HCT116 (cell line): Measurements from ENCODE around the gene GBF1. TPM values are rescaled to one million over a fixed set of nuclear protein-coding genes. Genes with fewer than 3 reads are reported as not detected.
"Not testable (repeated sequence)": the region's sequence is repeated elsewhere in the genome, so short reads cannot be mapped to it uniquely, and the experiment has no call there.

ENCODE experiments used
- ATAC-seq: fragments of 200-7000 bp; cut with Tn5 transposase; 2 replicates; pipeline ENCODE4 v1.9.1; 2020; ENCODE audit warnings: mild to moderate bottlenecking, moderate library complexity
- BruUV-seq: library from RNA; stranded (reverse); fragments of 400-500 nt; replicated peaks from 2 replicates; lab custom pipeline; 2021; lab: Mats Ljungman, UMichigan
- CTCF ChIA-PET: fragments of 300-600 bp; sonication (Branson Sonifier 250); formaldehyde crosslinking; loops from one replicate; lab custom pipeline; 2021; ENCODE audit warnings: antibody characterized with exemption; lab: Charles Lee
- POLR2A ChIA-PET: fragments of 300-600, 350-600 bp; sonication (Branson Sonifier 250); formaldehyde crosslinking; loops from one replicate; lab custom pipeline; 2021; ENCODE audit warnings: antibody characterized with exemption; lab: Charles Lee
- RAD21 ChIA-PET, 2 experiments: fragments of 300-600 bp; sonication (Branson Sonifier 250); formaldehyde crosslinking; loops; one replicate each; lab custom pipeline; 2023; ENCODE audit warnings: low total read pairs in 2 of 2; ENCODE audit not compliant: uncharacterized antibody in 2 of 2, unreplicated experiment in 2 of 2, low non-redundant PET in 1 of 2; lab: Charles Lee
- DNase-seq: peaks from one replicate; pipeline ENCODE4 v3.0.0-alpha.2; 2010; ENCODE audit warnings: low read depth, low spot score
- H2AFZ ChIP-seq: fragments of 200-600 bp; shearing (Covaris generic), sonication (generic); 2 replicates; pipeline ENCODE4 v1.6.1; 2017; ENCODE audit warnings: low read depth, mixed run types, mixed read lengths, antibody characterized with exemption, low read length; ENCODE audit not compliant: poor library complexity, severe bottlenecking
- H3K27ac ChIP-seq: 2 replicates; pipeline ENCODE4 v1.5.1; 2012; ENCODE audit warnings: low read depth, low read length
- H3K27me3 ChIP-seq: fragments of 200-600 bp; sonication (generic); 2 replicates; pipeline ENCODE4 v1.6.1; 2016; ENCODE audit warnings: mixed run types, low read length, mixed read lengths; ENCODE audit not compliant: insufficient read depth
- H3K36me3 ChIP-seq, 2 experiments: fragments of 200-500 bp in 1 of 2; fragments of 200-600 bp in 1 of 2; sonication (Bioruptor generic) in 1 of 2; sonication (generic) in 1 of 2; 2 replicates each; pipeline versions ENCODE4 v1.5.1 to v1.6.1; 2014 to 2016; ENCODE audit warnings: low read length in 2 of 2, inconsistent platforms in 1 of 2, mixed read lengths in 1 of 2, mixed run types in 1 of 2; ENCODE audit not compliant: insufficient read depth in 2 of 2, control insufficient read depth in 1 of 2
- H3K4me1 ChIP-seq, 2 experiments: fragments of 200-600 bp in 1 of 2; sonication (generic) in 1 of 2; 2 replicates each; pipeline versions ENCODE4 v1.5.1 to v1.6.1; 2012 to 2017; ENCODE audit warnings: low read length in 2 of 2, inconsistent platforms in 1 of 2, mild to moderate bottlenecking in 1 of 2, mixed read lengths in 1 of 2, mixed run types in 1 of 2, moderate library complexity in 1 of 2; ENCODE audit not compliant: insufficient read depth in 2 of 2, control insufficient read depth in 1 of 2
- H3K4me2 ChIP-seq: fragments of 200-600 bp; sonication (generic); 2 replicates; pipeline ENCODE4 v1.6.1; 2017; ENCODE audit warnings: mixed run types, low read length, mixed read lengths
- H3K4me3 ChIP-seq, 2 experiments: fragments of 200-600 bp in 1 of 2; sonication (generic) in 1 of 2; replicated peaks in 1 of 2; 2 replicates each; pipeline ENCODE4 v1.5.1; 2011 to 2016; ENCODE audit warnings: low read length in 2 of 2, control low read depth in 1 of 2, low read depth in 1 of 2, mild to moderate bottlenecking in 1 of 2, mixed read lengths in 1 of 2, mixed run types in 1 of 2
- H3K79me2 ChIP-seq: fragments of 200-600 bp; sonication (generic); 2 replicates; pipeline ENCODE4 v1.6.1; 2017; ENCODE audit warnings: mild to moderate bottlenecking, mixed run types, low read length, moderate library complexity, mixed read lengths; ENCODE audit not compliant: insufficient read depth
- H3K9ac ChIP-seq: fragments of 200-600 bp; sonication (generic); 2 replicates; pipeline ENCODE4 v1.6.1; 2016; ENCODE audit warnings: low read length, mixed read lengths
- H3K9me2 ChIP-seq: fragments of 200-600 bp; sonication (generic), shearing (Covaris generic); 2 replicates; pipeline ENCODE4 v1.6.1; 2017; ENCODE audit warnings: mixed run types, mild to moderate bottlenecking, moderate library complexity; ENCODE audit not compliant: insufficient read depth
- H3K9me3 ChIP-seq, 2 experiments: fragments of 200-500 bp in 1 of 2; fragments of 200-600 bp in 1 of 2; sonication (Bioruptor generic) in 1 of 2; sonication (generic) in 1 of 2; 2 replicates each; pipeline ENCODE4 v1.6.1; 2014 to 2017; ENCODE audit warnings: low read length in 2 of 2, mixed read lengths in 2 of 2, inconsistent platforms in 1 of 2, low read depth in 1 of 2, mild to moderate bottlenecking in 1 of 2, mixed run types in 1 of 2, moderate library complexity in 1 of 2; ENCODE audit not compliant: control insufficient read depth in 1 of 2, insufficient read depth in 1 of 2
- H4K20me1 ChIP-seq: fragments of 200-600 bp; sonication (generic), shearing (Covaris generic); 2 replicates; pipeline ENCODE4 v1.6.1; 2017; ENCODE audit warnings: mixed run types, mild to moderate bottlenecking, moderate library complexity; ENCODE audit not compliant: insufficient read depth
- CEBPB ChIP-seq: IDR thresholded peaks from 2 replicates; pipeline ENCODE4 v1.6.1; 2012; ENCODE audit warnings: low read depth
- MAX ChIP-seq: IDR thresholded peaks from 2 replicates; pipeline ENCODE4 v1.6.1; 2012
- POLR2A ChIP-seq: IDR thresholded peaks from 2 replicates; pipeline ENCODE4 v1.7.0; 2011; ENCODE audit warnings: borderline replicate concordance; ENCODE audit not compliant: insufficient read depth, insufficient read length; ENCODE audit errors: extremely low read depth
- POLR2AphosphoS5 ChIP-seq: IDR thresholded peaks from 2 replicates; pipeline ENCODE4 v1.6.1; 2011; ENCODE audit warnings: mild to moderate bottlenecking, low read depth, low read length, moderate library complexity
- SRF ChIP-seq: IDR thresholded peaks from 2 replicates; pipeline ENCODE4 v1.6.1; 2012; ENCODE audit warnings: low read depth
- TCF7L2 ChIP-seq: IDR thresholded peaks from 2 replicates; pipeline ENCODE4 v1.7.0; 2011; ENCODE audit warnings: borderline replicate concordance, inconsistent platforms; ENCODE audit not compliant: insufficient read depth, insufficient read length; ENCODE audit errors: extremely low read depth
- YY1 ChIP-seq: IDR thresholded peaks from 2 replicates; pipeline ENCODE4 v1.6.1; 2011; ENCODE audit warnings: low read length, low read depth, moderate library complexity, mild to moderate bottlenecking; ENCODE audit not compliant: insufficient replicate concordance; ENCODE audit errors: extremely low read depth
- ZBTB33 ChIP-seq: IDR thresholded peaks from 2 replicates; pipeline ENCODE4 v1.6.1; 2011; ENCODE audit warnings: mild to moderate bottlenecking, low read length, moderate library complexity; ENCODE audit not compliant: insufficient replicate concordance; ENCODE audit errors: extremely low read depth
- ZFX ChIP-seq: fragments of 450-650 bp; IDR thresholded peaks from 2 replicates; pipeline ENCODE4 v1.6.1; 2017
- intact Hi-C: fragments of 100-400 bp; cut with micrococcal nuclease; formaldehyde crosslinking; loops from 2 replicates; pipeline ENCODE4 v1.10.0; 2022
- total RNA-seq: library from RNA; stranded (reverse); gene quantifications from one replicate; pipeline ENCODE4 v1.2.1, GENCODE V29; 2021; ENCODE audit not compliant: unreplicated experiment
- TF ChIP-seq, protein P1 (sequence below), 3 experiments: fragments of 200-600 bp in 1 of 3; sonication (generic) in 1 of 3; IDR thresholded peaks in 2 of 3; conservative IDR thresholded peaks in 1 of 3; 2 replicates each; pipeline ENCODE4 v1.5.1; 2012 to 2017; ENCODE audit warnings: low read depth in 2 of 3, low read length in 2 of 3, antibody characterized with exemption in 1 of 3, borderline replicate concordance in 1 of 3, control low read depth in 1 of 3, mild to moderate bottlenecking in 1 of 3, mixed read lengths in 1 of 3, mixed run types in 1 of 3, moderate library complexity in 1 of 3; ENCODE audit not compliant: insufficient read depth in 1 of 3
- TF ChIP-seq, protein P2 (sequence below): IDR thresholded peaks from 2 replicates; pipeline ENCODE4 v1.6.1; 2012

The GBF1 gene
- total RNA-seq, 1 experiment from 2014 or later, result 58.9 TPM

GRCh38 chr10:102252508-102252907 is 7.2 kb downstream of the GBF1 start:
- RAD21 ChIA-PET, H3K9ac ChIP-seq, H3K9me3 ChIP-seq, POLR2A ChIA-PET, DNase-seq, H2AFZ ChIP-seq, intact Hi-C loops, H3K27me3 ChIP-seq, ATAC-seq, H3K36me3 ChIP-seq, H3K4me2 ChIP-seq, BruUV-seq, H3K9me2 ChIP-seq, H3K27ac ChIP-seq, H3K4me3 ChIP-seq, H3K4me1 ChIP-seq, H4K20me1 ChIP-seq: not testable (repeated sequence)
- H3K79me2 ChIP-seq, result peaks cover 97% of the 10 kb centered on the region
- CTCF ChIA-PET, result interaction anchor here (1.1 to 6.6 kb wide), 4 partner anchors 21 to 331 kb away, joined by 3 to 34 read pairs (median 6); no protein-coding TSS in a partner anchor

- Histone ChIP-seq H3K27ac (no peak overlapping the region), H4K20me1 (no peaks in the 10 kb centered on the region), H3K36me3 (peaks cover 2 to 3% of the 10 kb centered on the region in 2 experiments; a peak in 1 of 4 replicates), H3K4me2 (no peak overlapping the region), H3K4me3 (no peak overlapping the region), H2AFZ (no peak overlapping the region), H3K9me3 (no peaks in the 10 kb centered on the region), H3K79me2 (peaks cover 87% of the 10 kb centered on the region), H3K9me2 (no peaks in the 10 kb centered on the region), H3K4me1 (peaks cover 0 to 8% of the 10 kb centered on the region in 2 experiments; a peak in 1 of 4 replicates), H3K27me3 (no peaks in the 10 kb centered on the region), H3K9ac (no peak overlapping the region)
- CTCF ChIA-PET, result interaction anchor here (1.1 to 2.0 kb wide), 2 partner anchors 12 to 22 kb away, joined by 3 to 4 read pairs; no protein-coding TSS in a partner anchor
- DNase-seq (no peak), ATAC-seq (no peak)
- no TSS peak for BruUV-seq
- POLR2A ChIA-PET, result no interaction called here
- intact Hi-C loops, result no loop called here
- RAD21 ChIA-PET, result no interaction called here
- TF ChIP-seq YY1 (no peak), ZBTB33 (no peak), CEBPB (no peak), POLR2AphosphoS5 (no peak), POLR2A (no peak), SRF (no peak), TCF7L2 (no peak), MAX (no peak), ZFX (no peak)
- TF ChIP-seq, protein P1, sequence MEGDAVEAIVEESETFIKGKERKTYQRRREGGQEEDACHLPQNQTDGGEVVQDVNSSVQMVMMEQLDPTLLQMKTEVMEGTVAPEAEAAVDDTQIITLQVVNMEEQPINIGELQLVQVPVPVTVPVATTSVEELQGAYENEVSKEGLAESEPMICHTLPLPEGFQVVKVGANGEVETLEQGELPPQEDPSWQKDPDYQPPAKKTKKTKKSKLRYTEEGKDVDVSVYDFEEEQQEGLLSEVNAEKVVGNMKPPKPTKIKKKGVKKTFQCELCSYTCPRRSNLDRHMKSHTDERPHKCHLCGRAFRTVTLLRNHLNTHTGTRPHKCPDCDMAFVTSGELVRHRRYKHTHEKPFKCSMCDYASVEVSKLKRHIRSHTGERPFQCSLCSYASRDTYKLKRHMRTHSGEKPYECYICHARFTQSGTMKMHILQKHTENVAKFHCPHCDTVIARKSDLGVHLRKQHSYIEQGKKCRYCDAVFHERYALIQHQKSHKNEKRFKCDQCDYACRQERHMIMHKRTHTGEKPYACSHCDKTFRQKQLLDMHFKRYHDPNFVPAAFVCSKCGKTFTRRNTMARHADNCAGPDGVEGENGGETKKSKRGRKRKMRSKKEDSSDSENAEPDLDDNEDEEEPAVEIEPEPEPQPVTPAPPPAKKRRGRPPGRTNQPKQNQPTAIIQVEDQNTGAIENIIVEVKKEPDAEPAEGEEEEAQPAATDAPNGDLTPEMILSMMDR (IDR thresholded peaks at IDR 0.05 in 2 of 3, conservative IDR thresholded peaks at IDR 0.05 in 1 of 3; ENCODE audit: borderline replicate concordance in 1 of 3, insufficient read depth in 1 of 3, low read depth in 2 of 3, low read length in 2 of 3), result no peak
- TF ChIP-seq, protein P2, sequence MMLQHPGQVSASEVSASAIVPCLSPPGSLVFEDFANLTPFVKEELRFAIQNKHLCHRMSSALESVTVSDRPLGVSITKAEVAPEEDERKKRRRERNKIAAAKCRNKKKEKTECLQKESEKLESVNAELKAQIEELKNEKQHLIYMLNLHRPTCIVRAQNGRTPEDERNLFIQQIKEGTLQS, result no peak
These were observed 9.1 kb downstream of the GBF1 start for GRCh38 chr10:102254426-102254825.
